DOHH2 (cell line): Measurements from ENCODE around the gene OR4D11.
"Not testable (repeated sequence)": the region's sequence is repeated elsewhere in the genome, so short reads cannot be mapped to it uniquely, and the experiment has no call there.

ENCODE experiments used
- H3F3A ChIP-seq: fragments of 200-600 bp; sonication (generic), shearing (Covaris generic); 2 replicates; pipeline ENCODE4 v1.6.0; 2016; ENCODE audit warnings: antibody characterized with exemption, mild to moderate bottlenecking; ENCODE audit not compliant: control insufficient read depth, insufficient read depth
- H3K27ac ChIP-seq: fragments of 200-600 bp; sonication (generic); 2 replicates; pipeline ENCODE4 v1.5.1; 2014; ENCODE audit warnings: low read depth, mild to moderate bottlenecking, low read length, moderate library complexity
- H3K27me3 ChIP-seq: fragments of 200-600 bp; sonication (generic); 2 replicates; pipeline ENCODE4 v1.6.1; 2014; ENCODE audit warnings: mild to moderate bottlenecking, low read length, mixed read lengths; ENCODE audit not compliant: control insufficient read depth
- H3K36me3 ChIP-seq: fragments of 200-600 bp; sonication (generic); 2 replicates; pipeline ENCODE4 v1.6.1; 2014; ENCODE audit warnings: mild to moderate bottlenecking, low read length, moderate library complexity, mixed read lengths; ENCODE audit not compliant: control insufficient read depth
- H3K4me1 ChIP-seq: fragments of 200-600 bp; sonication (generic); 2 replicates; pipeline ENCODE4 v1.6.1; 2014; ENCODE audit warnings: mild to moderate bottlenecking, low read length, mixed read lengths; ENCODE audit not compliant: control insufficient read depth
- H3K4me2 ChIP-seq: fragments of 200-600 bp; sonication (generic); 2 replicates; pipeline ENCODE4 v1.6.0; 2014; ENCODE audit warnings: mild to moderate bottlenecking, low read length, moderate library complexity
- H3K4me3 ChIP-seq: fragments of 200-600 bp; sonication (generic); 2 replicates; pipeline ENCODE4 v1.5.1; 2014; ENCODE audit warnings: mild to moderate bottlenecking, low read length, mixed read lengths
- H3K79me2 ChIP-seq: fragments of 200-600 bp; sonication (generic); 2 replicates; pipeline ENCODE4 v1.6.1; 2014; ENCODE audit warnings: mild to moderate bottlenecking, low read length, mixed read lengths; ENCODE audit not compliant: control insufficient read depth
- H3K9me2 ChIP-seq: fragments of 200-600 bp; sonication (generic); replicated peaks from 2 replicates; pipeline ENCODE4 v1.6.1; 2014; ENCODE audit warnings: mild to moderate bottlenecking, low read length, mixed read lengths; ENCODE audit not compliant: control insufficient read depth
- H3K9me3 ChIP-seq: fragments of 200-600 bp; sonication (generic); 2 replicates; pipeline ENCODE4 v1.6.1; 2014; ENCODE audit warnings: antibody characterized with exemption, low read length, mixed read lengths; ENCODE audit not compliant: control insufficient read depth, insufficient read depth
- H4K20me1 ChIP-seq: fragments of 200-600 bp; sonication (generic); 2 replicates; pipeline ENCODE4 v1.6.0; 2014; ENCODE audit warnings: low read depth, mild to moderate bottlenecking, antibody characterized with exemption, low read length, moderate library complexity; ENCODE audit not compliant: control insufficient read depth, insufficient read depth
- EZH2phosphoT487 ChIP-seq: fragments of 200-600 bp; sonication (generic); IDR thresholded peaks from 2 replicates; pipeline ENCODE4 v1.6.1; 2017; ENCODE audit warnings: borderline replicate concordance, mild to moderate bottlenecking, antibody characterized with exemption, low read length, moderate library complexity, mixed read lengths
- TF ChIP-seq, protein P1 (sequence below): fragments of 200-600 bp; sonication (generic); IDR thresholded peaks from one replicate; pipeline ENCODE4 v1.5.1; 2014; ENCODE audit warnings: antibody characterized with exemption, mild to moderate bottlenecking, low read depth, low read length; ENCODE audit not compliant: poor library complexity, severe bottlenecking

The OR4D11 gene

GRCh38 chr11:59511675-59512074 is 8.3 kb downstream of the OR4D11 start:
- Histone ChIP-seq H3K36me3 (no peaks in the 10 kb centered on the region), H3K27me3 (peaks cover 4% of the 10 kb centered on the region), H3K4me2 (no peak overlapping the region), H4K20me1 (no peaks in the 10 kb centered on the region), H3K9me2 (no peaks in the 10 kb centered on the region), H3K27ac (no peak overlapping the region), H3K9me3 (no peaks in the 10 kb centered on the region), H3F3A (no peaks in the 10 kb centered on the region), H3K4me1 (peaks cover 3% of the 10 kb centered on the region; the same call in 1 of the 2 replicates), H3K79me2 (no peaks in the 10 kb centered on the region), H3K4me3 (no peak overlapping the region)
- TF ChIP-seq EZH2phosphoT487, result no peak
- TF ChIP-seq, protein P1, sequence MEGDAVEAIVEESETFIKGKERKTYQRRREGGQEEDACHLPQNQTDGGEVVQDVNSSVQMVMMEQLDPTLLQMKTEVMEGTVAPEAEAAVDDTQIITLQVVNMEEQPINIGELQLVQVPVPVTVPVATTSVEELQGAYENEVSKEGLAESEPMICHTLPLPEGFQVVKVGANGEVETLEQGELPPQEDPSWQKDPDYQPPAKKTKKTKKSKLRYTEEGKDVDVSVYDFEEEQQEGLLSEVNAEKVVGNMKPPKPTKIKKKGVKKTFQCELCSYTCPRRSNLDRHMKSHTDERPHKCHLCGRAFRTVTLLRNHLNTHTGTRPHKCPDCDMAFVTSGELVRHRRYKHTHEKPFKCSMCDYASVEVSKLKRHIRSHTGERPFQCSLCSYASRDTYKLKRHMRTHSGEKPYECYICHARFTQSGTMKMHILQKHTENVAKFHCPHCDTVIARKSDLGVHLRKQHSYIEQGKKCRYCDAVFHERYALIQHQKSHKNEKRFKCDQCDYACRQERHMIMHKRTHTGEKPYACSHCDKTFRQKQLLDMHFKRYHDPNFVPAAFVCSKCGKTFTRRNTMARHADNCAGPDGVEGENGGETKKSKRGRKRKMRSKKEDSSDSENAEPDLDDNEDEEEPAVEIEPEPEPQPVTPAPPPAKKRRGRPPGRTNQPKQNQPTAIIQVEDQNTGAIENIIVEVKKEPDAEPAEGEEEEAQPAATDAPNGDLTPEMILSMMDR, result no peak

GRCh38 chr11:59520139-59520538 is 16.8 kb downstream of the OR4D11 start:
- H3K4me2 ChIP-seq, H3K79me2 ChIP-seq, H3K27me3 ChIP-seq, H3K4me1 ChIP-seq, H3K9me3 ChIP-seq, H3F3A ChIP-seq, H3K9me2 ChIP-seq, H4K20me1 ChIP-seq, H3K36me3 ChIP-seq, H3K4me3 ChIP-seq, H3K27ac ChIP-seq: not testable (repeated sequence)

DNA sequence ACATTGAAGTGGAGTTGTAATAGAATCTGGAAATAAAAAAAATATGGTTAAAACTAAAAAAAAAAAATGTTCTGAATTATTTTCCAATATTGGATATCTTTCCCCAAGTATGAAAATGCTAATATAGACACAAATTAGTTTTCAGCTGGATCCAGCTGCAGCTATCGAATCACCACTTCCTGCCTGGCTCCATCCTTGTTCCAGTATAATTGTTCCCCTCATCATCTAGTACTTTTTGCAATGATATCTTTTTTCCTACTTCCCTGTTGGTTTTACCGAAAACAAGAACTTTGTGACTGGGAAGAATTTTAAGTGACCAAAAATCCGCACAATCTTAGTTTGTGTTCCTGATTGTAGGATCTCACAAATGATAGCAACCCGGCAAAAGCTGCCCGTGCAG is 17.4 kb downstream of the OR4D11 start:
- Histone ChIP-seq H3K4me1 (no peaks in the 10 kb centered on the region), H3K4me3 (no peak overlapping the region), H3K9me3 (no peaks in the 10 kb centered on the region), H4K20me1 (no peaks in the 10 kb centered on the region), H3K27ac (no peak overlapping the region), H3K4me2 (no peak overlapping the region), H3K79me2 (no peaks in the 10 kb centered on the region), H3K27me3 (peaks cover 5% of the 10 kb centered on the region; the same call in 1 of the 2 replicates), H3F3A (no peaks in the 10 kb centered on the region), H3K36me3 (no peaks in the 10 kb centered on the region), H3K9me2 (no peaks in the 10 kb centered on the region)
- TF ChIP-seq, protein P1, result no peak
- TF ChIP-seq EZH2phosphoT487, result no peak

- Histone ChIP-seq H3K4me3 (no peak overlapping the region), H3K4me2 (no peak overlapping the region), H3K27me3 (peaks cover 5% of the 10 kb centered on the region; the same call in 1 of the 2 replicates), H3K36me3 (no peaks in the 10 kb centered on the region), H3K27ac (no peak overlapping the region), H4K20me1 (no peaks in the 10 kb centered on the region), H3K79me2 (no peaks in the 10 kb centered on the region), H3F3A (no peaks in the 10 kb centered on the region), H3K9me2 (no peaks in the 10 kb centered on the region), H3K4me1 (no peaks in the 10 kb centered on the region), H3K9me3 (no peaks in the 10 kb centered on the region)
- TF ChIP-seq, protein P1, result no peak
- no peak for TF ChIP-seq EZH2phosphoT487
Observed at GRCh38 chr11:59523541-59523940, 20.2 kb downstream of the OR4D11 start.
